K562 (cell line): Measurements from ENCODE around the gene HIP1R. TPM values are rescaled to one million over a fixed set of nuclear protein-coding genes. Genes with fewer than 3 reads are reported as not detected.

Source experiments
- ATAC-seq: fragments of 200-7000 bp; cut with Tn5 transposase; 3 replicates; pipeline ENCODE4 v1.9.1; 2020; ENCODE audit warnings: moderate library complexity
- BruUV-seq: library from RNA; stranded (reverse); fragments of 400-500 nt; replicated peaks from 2 replicates; lab custom pipeline; 2021; lab: Mats Ljungman, UMichigan
- CTCF ChIA-PET: fragments of 300-600 bp; formaldehyde crosslinking; extraction: SDS; loops from one replicate; lab custom pipeline; 2021; ENCODE audit warnings: low intra/inter-chr PET ratio; lab: Yijun Ruan, JAX
- POLR2A ChIA-PET: fragments of 300-600, 350-650 bp; sonication (Branson Sonifier 250); formaldehyde crosslinking; extraction: SDS; loops from one replicate; lab custom pipeline; 2021; ENCODE audit warnings: antibody characterized with exemption, inconsistent platforms; lab: Yijun Ruan, JAX
- DNase-seq, 4 experiments: peaks; one replicate each; pipeline versions ENCODE4 v3.0.0 to v3.0.0-alpha.2; 2011 to 2018; ENCODE audit warnings: low spot score in 3 of 4, mixed read lengths in 3 of 4; ENCODE audit errors: extremely low read depth in 1 of 4
- FAIRE-seq: peaks from 2 replicates; lab custom pipeline; 2011; peaks lifted over from hg19 to GRCh38; lab: Jason Lieb, UNC
- H2AFZ ChIP-seq: 2 replicates; pipeline ENCODE4 v1.6.0; 2011; ENCODE audit warnings: low read depth, low read length, control low read depth, inconsistent platforms
- H3K27ac ChIP-seq: fragments of 200-600 bp; 3 replicates; pipeline ENCODE4 v1.8.0; 2011; ENCODE audit warnings: low read depth, mild to moderate bottlenecking, control low read depth, inconsistent platforms, low read length, moderate library complexity, mixed read lengths; ENCODE audit errors: extremely low read depth
- H3K27me3 ChIP-seq, 2 experiments: fragments of 300-600 bp in 1 of 2; 2 replicates in 1 of 2; 3 replicates in 1 of 2; pipeline versions ENCODE4 v1.6.0 to v1.8.0; 2011; ENCODE audit warnings: inconsistent platforms in 2 of 2, low read length in 2 of 2, mild to moderate bottlenecking in 1 of 2, mixed read lengths in 1 of 2, moderate library complexity in 1 of 2; ENCODE audit not compliant: control insufficient read depth in 2 of 2, insufficient read depth in 2 of 2
- H3K36me3 ChIP-seq: fragments of 300-600 bp; 3 replicates; pipeline ENCODE4 v1.8.0; 2011; ENCODE audit warnings: mild to moderate bottlenecking, low read length, inconsistent platforms; ENCODE audit not compliant: control insufficient read depth, insufficient read depth
- H3K4me1 ChIP-seq, 2 experiments: fragments of 200-600 bp in 1 of 2; replicated peaks in 1 of 2; 2 replicates in 1 of 2; 3 replicates in 1 of 2; pipeline versions ENCODE4 v1.5.1 to v1.8.0; 2011; ENCODE audit warnings: inconsistent platforms in 2 of 2, low read length in 2 of 2, mild to moderate bottlenecking in 1 of 2, mixed read lengths in 1 of 2, moderate library complexity in 1 of 2; ENCODE audit not compliant: control insufficient read depth in 2 of 2, insufficient read depth in 2 of 2
- H3K4me2 ChIP-seq: 2 replicates; pipeline ENCODE4 v1.6.1; 2011; ENCODE audit warnings: low read length, control low read depth, inconsistent platforms, mixed read lengths; ENCODE audit not compliant: insufficient read depth
- H3K4me3 ChIP-seq: fragments of 200-600 bp; sonication (generic), shearing (Covaris generic); 2 replicates; pipeline ENCODE4 v1.5.1; 2016; ENCODE audit warnings: control low read depth, inconsistent platforms
- H3K79me2 ChIP-seq: fragments of 200-600 bp; 3 replicates; pipeline ENCODE4 v1.8.0; 2011; ENCODE audit warnings: low read length, inconsistent platforms; ENCODE audit not compliant: control insufficient read depth, insufficient read depth
- H3K9ac ChIP-seq, 2 experiments: 2 replicates each; pipeline versions ENCODE4 v1.6.0 to v1.6.1; 2011; ENCODE audit warnings: low read depth in 2 of 2, low read length in 2 of 2, control low read depth in 1 of 2, inconsistent platforms in 1 of 2, mild to moderate bottlenecking in 1 of 2, mixed read lengths in 1 of 2; ENCODE audit not compliant: insufficient read depth in 1 of 2
- H3K9me1 ChIP-seq: one replicate; pipeline ENCODE4 v1.6.0; 2011; ENCODE audit warnings: inconsistent platforms, mild to moderate bottlenecking, low read length, moderate library complexity; ENCODE audit not compliant: control insufficient read depth, insufficient read depth
- H3K9me3 ChIP-seq: replicated peaks from 2 replicates; pipeline ENCODE4 v1.5.1; 2011; ENCODE audit warnings: low read depth, low read length, inconsistent platforms; ENCODE audit not compliant: control insufficient read depth, insufficient read depth
- H4K20me1 ChIP-seq: replicated peaks from 2 replicates; pipeline ENCODE4 v1.6.1; 2011; ENCODE audit warnings: low read length, inconsistent platforms, mixed read lengths; ENCODE audit not compliant: control insufficient read depth, insufficient read depth
- CHD2 ChIP-seq: IDR thresholded peaks from 2 replicates; pipeline ENCODE4 v1.6.1; 2011; ENCODE audit warnings: low read depth, low read length
- CREB1 ChIP-seq, 2 experiments: sonication (generic) in 1 of 2; formaldehyde crosslinking in 1 of 2; IDR thresholded peaks; 2 replicates each; pipeline versions ENCODE4 v1.6.1 to v1.8.0; 2012 to 2022; ENCODE audit warnings: inconsistent platforms in 1 of 2, mild to moderate bottlenecking in 1 of 2, missing genetic modification reagents in 1 of 2, moderate library complexity in 1 of 2
- ETV1 ChIP-seq: fragments of 450-650 bp; conservative IDR thresholded peaks from 2 replicates; pipeline ENCODE4 v1.6.1; 2016; ENCODE audit warnings: missing genetic modification characterization, control low read depth, low read depth, missing compliant biosample characterization
- IRF1 ChIP-seq: sonication (generic); formaldehyde crosslinking; IDR thresholded peaks from 2 replicates; pipeline ENCODE4 v1.8.0; 2022; ENCODE audit warnings: missing genetic modification reagents, mild to moderate bottlenecking, borderline replicate concordance
- IRF9 ChIP-seq: fragments of 450-650 bp; IDR thresholded peaks from 2 replicates; pipeline ENCODE4 v1.6.1; 2016; ENCODE audit warnings: missing biosample characterization, missing genetic modification characterization
- KDM2B ChIP-seq: fragments of 250-450 bp; sonication (Bioruptor Pico); IDR thresholded peaks from 2 replicates; pipeline ENCODE4 v1.8.0; 2021; ENCODE audit warnings: mild to moderate bottlenecking, moderate library complexity
- KLF13 ChIP-seq: fragments of 450-650 bp; IDR thresholded peaks from 2 replicates; pipeline ENCODE4 v1.6.1; 2016; ENCODE audit warnings: missing genetic modification characterization, low read depth, mild to moderate bottlenecking, missing compliant biosample characterization, moderate library complexity, borderline replicate concordance
- MTA2 ChIP-seq: fragments of 450-650 bp; IDR thresholded peaks from 2 replicates; pipeline ENCODE4 v1.6.1; 2016; ENCODE audit warnings: low read depth
- PTRF ChIP-seq: fragments of 450-650 bp; IDR thresholded peaks from 2 replicates; pipeline ENCODE4 v1.6.1; 2016; ENCODE audit warnings: mild to moderate bottlenecking, missing genetic modification characterization, missing compliant biosample characterization
- SMARCB1 ChIP-seq: IDR thresholded peaks from 2 replicates; pipeline ENCODE4 v1.6.1; 2011; ENCODE audit warnings: improper control_type of control experiment, low read depth; ENCODE audit not compliant: insufficient read length
- THAP7 ChIP-seq: fragments of 250-450 bp; sonication (Bioruptor Pico); IDR thresholded peaks from 2 replicates; pipeline ENCODE4 v1.5.0; 2021
- U2AF1 ChIP-seq: fragments of 200-400 bp; formaldehyde crosslinking; optimal IDR thresholded peaks from 2 replicates; pipeline ENCODE3; 2017; ENCODE audit warnings: mild to moderate bottlenecking, low read depth, low read length, moderate library complexity
- ZBTB5 ChIP-seq: fragments of 450-650 bp; IDR thresholded peaks from 2 replicates; pipeline ENCODE4 v1.6.1; 2017; ENCODE audit warnings: antibody characterized with exemption
- WGBS: fragments of 100-300 bp; shearing (Covaris generic); methylation state at CpG from one replicate; pipeline ENCODE4 v1.1.6; 2016; ENCODE audit warnings: low coverage, mixed read lengths; ENCODE audit not compliant: insufficient coverage; ENCODE audit errors: missing lambda C conversion rate; 5-methylcytosine and 5-hydroxymethylcytosine counted together
- in situ Hi-C: fragments of 300-500 bp; cut with MboI; formaldehyde crosslinking; loops from 4 replicates; pipeline ENCODE4 v1.15.0; 2018; ENCODE audit warnings: inconsistent platforms, mixed read lengths
- intact Hi-C: fragments of 100-400 bp; cut with micrococcal nuclease; formaldehyde crosslinking; loops from 2 replicates; pipeline ENCODE4 v1.14.2; 2022
- polyA plus RNA-seq, 8 experiments: library from polyadenylated mRNA; depleted of rRNA in 4 of 8; stranded (reverse) in 5 of 8; unstranded in 3 of 8; fragments of >200 nt; fragmentation: Nextera tagmentation in 2 of 8; fragmentation: Illumina TruSeq in 1 of 8; extraction: Ambion mirVana in 2 of 8; extraction: Trizol in 1 of 8; gene quantifications; 2 replicates each; pipeline versions ENCODE4 v1.2.1 to v1.2.3, GENCODE V29; 2011 to 2014; ENCODE audit warnings: inconsistent platforms in 1 of 8, missing spikeins in 1 of 8
- total RNA-seq, 7 experiments: library from RNA; depleted of rRNA in 6 of 7; stranded (reverse); fragments of >200 nt in 6 of 7; fragmentation: Illumina TruSeq in 2 of 7; extraction: Trizol in 2 of 7; gene quantifications; 2 replicates each; pipeline versions ENCODE4 v1.2.1 to v1.2.3, GENCODE V29; 2011 to 2021; ENCODE audit warnings: low replicate concordance in 1 of 7

HIP1R gene
- total and polyA plus RNA-seq, 9 of the 15 experiments (the other 6 are each of a cell fraction or from before 2014, with no cell fraction given) = 0.15 to 31.0 (median 14.2) TPM

GRCh38 chr12:122827258-122827657, 8.0 kb upstream of the HIP1R start:
- no peaks in the 10 kb centered on the region for H3K27me3 ChIP-seq
- ATAC-seq (no peak), DNase-seq (no peak), FAIRE-seq (no peak)
- no peak overlapping the region for H2AFZ ChIP-seq
- TF ChIP-seq IRF9 (tag) = no peak
- no peak for TF ChIP-seq MTA2
- TF ChIP-seq THAP7 (CRISPR knock-in tag) = no peak
- no peak for TF ChIP-seq ETV1 (tag)
- no peak for TF ChIP-seq U2AF1
- TF ChIP-seq ZBTB5 = no peak
- TF ChIP-seq KDM2B (CRISPR knock-in tag) = no peak
- TF ChIP-seq CREB1 (IDR thresholded peaks at IDR 0.05) = no peak
- no peak for TF ChIP-seq CREB1 (CRISPR knock-in tag; IDR thresholded peaks at IDR 0.05)
- no peak for TF ChIP-seq KLF13
- TF ChIP-seq PTRF (tag) = no peak
- no peak for TF ChIP-seq CHD2
- TF ChIP-seq SMARCB1 = no peak
- TF ChIP-seq IRF1 = no peak
- BruUV-seq = no TSS peak
- H3K79me2 ChIP-seq = no peaks in the 10 kb centered on the region
- no peaks in the 10 kb centered on the region for H3K9me3 ChIP-seq
- peaks cover 3 to 6% of the 10 kb centered on the region in 2 experiments; a peak in 2 of 5 replicates for H3K4me1 ChIP-seq
- no peak overlapping the region for H3K9ac ChIP-seq
- in situ Hi-C loops = no loop called here
- no peak overlapping the region for H3K4me3 ChIP-seq
- H3K36me3 ChIP-seq = no peaks in the 10 kb centered on the region
- H4K20me1 ChIP-seq = no peaks in the 10 kb centered on the region
- ChIA-PET CTCF (no interaction called here), POLR2A (interaction anchor here (0.6 kb wide), 1 partner anchor 60 kb away, joined by 3 read pairs; no protein-coding TSS in a partner anchor)
- intact Hi-C loops = no loop called here
- no peak overlapping the region for H3K4me2 ChIP-seq
- H3K9me1 ChIP-seq = no peaks in the 10 kb centered on the region
- WGBS = 8% methylated on average over 5 of the region's 5 CpGs
- no peak overlapping the region for H3K27ac ChIP-seq
